Fibroblast of lung (primary cell): ENCODE measurements around the gene NFYA. TPM values are rescaled to one million over a fixed set of nuclear protein-coding genes. Genes with fewer than 3 reads are reported as not detected.

Experiments used
- DNase-seq, 2 donors: peaks; one replicate each; pipeline versions ENCODE4 v3.0.0 to v3.0.0-alpha.2; 2010; ENCODE audit warnings: low read depth in 2 of 2
- H2AFZ ChIP-seq: 2 replicates; pipeline ENCODE4 v1.5.1; 2012; ENCODE audit warnings: low read length, control low read depth, inconsistent platforms
- H3K27ac ChIP-seq: 2 replicates; pipeline ENCODE4 v1.5.1; 2011; ENCODE audit warnings: low read length, control low read depth; ENCODE audit not compliant: insufficient read depth
- H3K27me3 ChIP-seq: 2 replicates; pipeline ENCODE4 v1.5.1; 2011; ENCODE audit warnings: mild to moderate bottlenecking, low read length; ENCODE audit not compliant: control insufficient read depth, insufficient read depth
- H3K36me3 ChIP-seq: 2 replicates; pipeline ENCODE4 v1.5.1; 2011; ENCODE audit warnings: low read length; ENCODE audit not compliant: control insufficient read depth, insufficient read depth
- H3K4me1 ChIP-seq: 2 replicates; pipeline ENCODE4 v1.5.1; 2011; ENCODE audit warnings: low read length; ENCODE audit not compliant: control insufficient read depth, insufficient read depth; ENCODE audit errors: extremely low read depth
- H3K4me2 ChIP-seq: 2 replicates; pipeline ENCODE4 v1.5.1; 2011; ENCODE audit warnings: low read length, control low read depth; ENCODE audit not compliant: insufficient read depth; ENCODE audit errors: extremely low read depth
- H3K4me3 ChIP-seq, 4 experiments: fragments of 200-600 bp in 1 of 4; sonication (generic) in 1 of 4; replicated peaks in 1 of 4; 2 replicates each; pipeline ENCODE4 v1.5.1; 2011 to 2016; ENCODE audit warnings: low read length in 4 of 4, low read depth in 3 of 4, mild to moderate bottlenecking in 3 of 4, control low read depth in 2 of 4, inconsistent platforms in 1 of 4, mixed read lengths in 1 of 4; ENCODE audit not compliant: insufficient read depth in 1 of 4; ENCODE audit errors: control extremely low read depth in 1 of 4
- H3K79me2 ChIP-seq: 2 replicates; pipeline ENCODE4 v1.5.1; 2012; ENCODE audit warnings: mild to moderate bottlenecking, low read length, inconsistent platforms; ENCODE audit not compliant: control insufficient read depth, insufficient read depth
- H3K9ac ChIP-seq: 2 replicates; pipeline ENCODE4 v1.5.1; 2011; ENCODE audit warnings: mild to moderate bottlenecking, low read length, control low read depth; ENCODE audit not compliant: insufficient read depth
- H3K9me3 ChIP-seq: 2 replicates; pipeline ENCODE4 v1.5.1; 2012; ENCODE audit warnings: low read depth, low read length; ENCODE audit not compliant: control insufficient read depth, insufficient read depth
- H4K20me1 ChIP-seq: 2 replicates; pipeline ENCODE4 v1.5.1; 2011; ENCODE audit warnings: low read length; ENCODE audit not compliant: control insufficient read depth, insufficient read depth; ENCODE audit errors: extremely low read depth
- CTCF ChIP-seq, 2 donors: IDR thresholded peaks in 1 of 2; conservative IDR thresholded peaks in 1 of 2; 1 replicate in 1 of 2; 2 replicates in 1 of 2; pipeline ENCODE4 v1.5.1; 2011 to 2012; ENCODE audit warnings: low read length in 2 of 2, control low read depth in 1 of 2, inconsistent platforms in 1 of 2, low read depth in 1 of 2, mild to moderate bottlenecking in 1 of 2
- EZH2 ChIP-seq: IDR thresholded peaks from 2 replicates; pipeline ENCODE4 v1.5.1; 2012; ENCODE audit warnings: low read length, control low read depth, mild to moderate bottlenecking; ENCODE audit errors: missing control alignments
- polyA plus RNA-seq, 2 donors: library from polyadenylated mRNA; depleted of rRNA in 1 of 2; stranded (reverse) in 1 of 2; unstranded in 1 of 2; fragments of >200 nt; gene quantifications; 2 replicates each; pipeline ENCODE4 v1.2.1, GENCODE V29; 2011 to 2012; ENCODE audit warnings: missing spikeins in 1 of 2
- total RNA-seq: library from RNA; depleted of rRNA; stranded (reverse); fragments of >200 nt; gene quantifications from 2 replicates; pipeline ENCODE4 v1.2.1, GENCODE V29; 2014

Gene NFYA
- total and polyA plus RNA-seq, 2 donors (not counting 1 experiment from before 2014, with no cell fraction given), result 6.9 to 14.9 TPM

- Histone ChIP-seq H3K4me2 (peak overlapping the region; percentile 82), H4K20me1 (no peaks in the 10 kb centered on the region), H3K27ac (peak overlapping the region; percentile 94), H3K36me3 (peaks cover 1% of the 10 kb centered on the region), H3K9me3 (no peaks in the 10 kb centered on the region), H3K79me2 (peaks cover 53% of the 10 kb centered on the region), H3K4me1 (peaks cover 3% of the 10 kb centered on the region), H3K9ac (peak overlapping the region; percentile 95), H3K4me3 (peak overlapping the region; percentile 75 to 88 (median 78)), H2AFZ (peak overlapping the region; percentile 5), H3K27me3 (no peaks in the 10 kb centered on the region)
- DNase-seq, result peak; percentile 46 to 47
- TF ChIP-seq CTCF (conservative IDR thresholded peaks at IDR 0.05 in 1 of 2, IDR thresholded peaks at IDR 0.05 in 1 of 2; ENCODE audit: low read depth in 1 of 2, low read length in 2 of 2), result no peak
These were observed 1.4 kb downstream of the NFYA start for GRCh38 chr6:41073968-41074691.

GRCh38 chr6:41074692-41075436 lies 2.1 kb downstream of the NFYA start:
- H3K79me2 ChIP-seq, result peaks cover 55% of the 10 kb centered on the region
- no peaks in the 10 kb centered on the region for H3K27me3 ChIP-seq
- peak in 1 of 2 donors; percentile 7 for DNase-seq
- TF ChIP-seq CTCF (conservative IDR thresholded peaks at IDR 0.05 in 1 of 2, IDR thresholded peaks at IDR 0.05 in 1 of 2; ENCODE audit: low read depth in 1 of 2, low read length in 2 of 2) (no peak), EZH2 (no peak)
- H3K4me1 ChIP-seq, result peaks cover 3% of the 10 kb centered on the region
- peak overlapping the region; percentile 4 for H2AFZ ChIP-seq
- H3K4me2 ChIP-seq, result peak overlapping the region; percentile 82
- no peaks in the 10 kb centered on the region for H4K20me1 ChIP-seq
- no peak overlapping the region for H3K9ac ChIP-seq
- peak overlapping the region; percentile 22 for H3K27ac ChIP-seq
- peaks cover 1% of the 10 kb centered on the region for H3K36me3 ChIP-seq
- peak overlapping the region; percentile 75 to 88 (median 78) for H3K4me3 ChIP-seq
- no peaks in the 10 kb centered on the region for H3K9me3 ChIP-seq
